Neuronal stem cell (in vitro differentiated cells): ENCODE measurements around the gene ADIRF.
"Not testable (repeated sequence)": the region's sequence is repeated elsewhere in the genome, so short reads cannot be mapped to it uniquely, and the experiment has no call there.

Experiments used
- DNase-seq: peaks from one replicate; pipeline ENCODE4 v3.0.0-alpha.2; 2013; ENCODE audit warnings: low spot score
- H2AFZ ChIP-seq: one replicate; pipeline ENCODE4 v1.6.1; 2013; ENCODE audit warnings: mild to moderate bottlenecking, low read length, inconsistent platforms
- H2AK5ac ChIP-seq: 2 replicates; pipeline ENCODE4 v1.6.1; 2013; ENCODE audit warnings: low read depth, mild to moderate bottlenecking, inconsistent platforms, low read length, moderate library complexity, mixed read lengths
- H2BK120ac ChIP-seq: 2 replicates; pipeline ENCODE4 v1.6.1; 2013; ENCODE audit warnings: low read depth, mild to moderate bottlenecking, inconsistent platforms, low read length, moderate library complexity, mixed read lengths
- H2BK12ac ChIP-seq: one replicate; pipeline ENCODE4 v1.6.1; 2013; ENCODE audit warnings: low read length, inconsistent platforms
- H2BK15ac ChIP-seq: 2 replicates; pipeline ENCODE4 v1.6.1; 2013; ENCODE audit warnings: mild to moderate bottlenecking, low read length, inconsistent platforms, mixed read lengths
- H2BK5ac ChIP-seq: one replicate; pipeline ENCODE4 v1.6.1; 2013; ENCODE audit warnings: inconsistent platforms, mild to moderate bottlenecking, low read length, moderate library complexity
- H3K14ac ChIP-seq: one replicate; pipeline ENCODE4 v1.6.1; 2013; ENCODE audit warnings: low read length, inconsistent platforms
- H3K18ac ChIP-seq: 2 replicates; pipeline ENCODE4 v1.6.1; 2013; ENCODE audit warnings: low read length, inconsistent platforms
- H3K23ac ChIP-seq: 2 replicates; pipeline ENCODE4 v1.6.1; 2013; ENCODE audit warnings: low read depth, mild to moderate bottlenecking, mixed read lengths, low read length, inconsistent platforms; ENCODE audit not compliant: poor library complexity
- H3K27ac ChIP-seq: replicated peaks from 3 replicates; pipeline ENCODE4 v1.5.1; 2013; ENCODE audit warnings: low read length, inconsistent platforms
- H3K27me3 ChIP-seq, 3 experiments: 2 replicates each; pipeline ENCODE4 v1.6.1; 2013; ENCODE audit warnings: low read length in 3 of 3, mild to moderate bottlenecking in 2 of 3, inconsistent platforms in 1 of 3, low read depth in 1 of 3, mixed read lengths in 1 of 3, moderate library complexity in 1 of 3; ENCODE audit not compliant: control insufficient read depth in 3 of 3, insufficient read depth in 3 of 3
- H3K36me3 ChIP-seq, 2 donors: replicated peaks in 1 of 2; 2 replicates each; pipeline ENCODE4 v1.6.1; 2013; ENCODE audit warnings: low read length in 2 of 2; ENCODE audit not compliant: control insufficient read depth in 2 of 2, insufficient read depth in 2 of 2
- H3K4ac ChIP-seq: 2 replicates; pipeline ENCODE4 v1.6.1; 2013; ENCODE audit warnings: inconsistent platforms, mild to moderate bottlenecking, low read length, moderate library complexity
- H3K4me1 ChIP-seq, 2 donors: 1 replicate in 1 of 2; 2 replicates in 1 of 2; pipeline ENCODE4 v1.6.1; 2013; ENCODE audit warnings: low read length in 2 of 2, low read depth in 1 of 2; ENCODE audit not compliant: control insufficient read depth in 2 of 2, insufficient read depth in 1 of 2
- H3K4me2 ChIP-seq: one replicate; pipeline ENCODE4 v1.6.1; 2013; ENCODE audit warnings: mild to moderate bottlenecking, low read length, inconsistent platforms; ENCODE audit not compliant: insufficient read depth, poor library complexity, severe bottlenecking
- H3K4me3 ChIP-seq, 2 donors: 2 replicates each; pipeline ENCODE4 v1.5.1; 2013; ENCODE audit warnings: low read length in 2 of 2, mild to moderate bottlenecking in 2 of 2, inconsistent platforms in 1 of 2, moderate library complexity in 1 of 2
- H3K79me1 ChIP-seq: one replicate; pipeline ENCODE4 v1.6.1; 2013; ENCODE audit warnings: low read depth, mild to moderate bottlenecking, inconsistent platforms, low read length, moderate library complexity
- H3K9ac ChIP-seq: one replicate; pipeline ENCODE4 v1.6.1; 2013; ENCODE audit warnings: mild to moderate bottlenecking, low read depth, low read length, inconsistent platforms; ENCODE audit not compliant: poor library complexity
- H3K9me3 ChIP-seq, 2 donors: replicated peaks in 1 of 2; 2 replicates each; pipeline versions ENCODE3 to v1.6.1; 2013; ENCODE audit warnings: low read length in 2 of 2, mild to moderate bottlenecking in 2 of 2, inconsistent platforms in 1 of 2, low read depth in 1 of 2, mixed read lengths in 1 of 2, moderate library complexity in 1 of 2; ENCODE audit not compliant: control insufficient read depth in 2 of 2, insufficient read depth in 1 of 2
- H4K8ac ChIP-seq: one replicate; pipeline ENCODE4 v1.6.1; 2013; ENCODE audit warnings: low read depth, mild to moderate bottlenecking, inconsistent platforms, low read length, moderate library complexity
- H4K91ac ChIP-seq: one replicate; pipeline ENCODE4 v1.6.1; 2013; ENCODE audit warnings: low read length, low read depth, mild to moderate bottlenecking, inconsistent platforms; ENCODE audit not compliant: poor library complexity
- WGBS, 2 donors: extraction: QIAGEN DNeasy Blood & Tissue Kit; methylation state at CpG; one replicate each; pipeline ENCODE4 v1.1.7; 2013; ENCODE audit warnings: missing lambda C conversion rate in 2 of 2, mixed read lengths in 1 of 2; ENCODE audit not compliant: insufficient read length in 2 of 2, insufficient replicate concordance in 1 of 2; ENCODE audit errors: extremely low coverage in 2 of 2; 5-methylcytosine and 5-hydroxymethylcytosine counted together

The ADIRF gene

GRCh38 chr10:86976362-86977056 lies 8.2 kb downstream of the ADIRF start:
- H4K91ac ChIP-seq = no peak overlapping the region
- no peak overlapping the region for H3K14ac ChIP-seq
- no peak overlapping the region for H2BK12ac ChIP-seq
- H3K4me1 ChIP-seq = peaks cover 0 to 4% of the 10 kb centered on the region in 2 donors
- no peak for DNase-seq
- H3K79me1 ChIP-seq = no peaks in the 10 kb centered on the region
- H3K4me2 ChIP-seq = no peak overlapping the region
- H4K8ac ChIP-seq = no peak overlapping the region
- WGBS, 2 donors = no CpG with 5 or more reads among the region's 5 CpGs
- no peak overlapping the region for H3K27ac ChIP-seq
- no peak overlapping the region for H3K4ac ChIP-seq
- H2BK15ac ChIP-seq = no peak overlapping the region
- no peak overlapping the region for H3K4me3 ChIP-seq
- no peak overlapping the region for H3K9ac ChIP-seq
- no peaks in the 10 kb centered on the region for H3K36me3 ChIP-seq
- no peak overlapping the region for H2BK5ac ChIP-seq
- H3K27me3 ChIP-seq = peaks cover 0 to 6% (median 0%) of the 10 kb centered on the region in 3 experiments
- H2BK120ac ChIP-seq = no peak overlapping the region
- H3K18ac ChIP-seq = no peak overlapping the region
- no peak overlapping the region for H2AK5ac ChIP-seq
- H3K23ac ChIP-seq = no peak overlapping the region
- peaks cover 0 to 6% of the 10 kb centered on the region in 2 donors for H3K9me3 ChIP-seq
- no peak overlapping the region for H2AFZ ChIP-seq

DNA sequence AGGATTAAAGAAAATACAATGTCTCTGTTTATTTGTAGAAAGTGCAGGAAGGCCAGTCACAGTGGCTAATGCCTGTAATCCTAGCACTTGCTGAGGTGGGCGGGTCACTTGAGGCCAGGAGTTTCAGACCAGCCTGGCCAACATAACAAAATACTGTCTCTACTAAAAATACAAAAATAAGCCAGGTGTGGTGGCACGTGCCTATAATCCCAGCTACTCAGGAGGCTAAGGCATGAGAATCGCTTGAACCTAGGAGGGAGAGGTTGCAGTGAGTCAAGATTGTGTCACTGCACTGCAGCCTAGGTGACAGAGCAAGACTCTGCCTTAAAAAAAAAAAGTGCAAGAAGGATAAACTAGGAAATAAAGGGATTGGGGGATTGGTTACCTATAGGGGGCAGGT lies 10.2 kb downstream of the ADIRF start:
- not testable (repeated sequence) for H4K8ac ChIP-seq, H3K27me3 ChIP-seq, H3K79me1 ChIP-seq, H3K4me3 ChIP-seq, H3K9me3 ChIP-seq, H3K18ac ChIP-seq, H2BK12ac ChIP-seq, H3K9ac ChIP-seq, H2AFZ ChIP-seq, H3K23ac ChIP-seq, H2AK5ac ChIP-seq, H3K27ac ChIP-seq, DNase-seq, H3K4me2 ChIP-seq, H2BK5ac ChIP-seq, H3K4ac ChIP-seq, H2BK120ac ChIP-seq, H3K14ac ChIP-seq, H3K36me3 ChIP-seq, H3K4me1 ChIP-seq, H4K91ac ChIP-seq, H2BK15ac ChIP-seq
- no CpG with 5 or more reads among the region's 3 CpGs for WGBS, 2 donors

DNA sequence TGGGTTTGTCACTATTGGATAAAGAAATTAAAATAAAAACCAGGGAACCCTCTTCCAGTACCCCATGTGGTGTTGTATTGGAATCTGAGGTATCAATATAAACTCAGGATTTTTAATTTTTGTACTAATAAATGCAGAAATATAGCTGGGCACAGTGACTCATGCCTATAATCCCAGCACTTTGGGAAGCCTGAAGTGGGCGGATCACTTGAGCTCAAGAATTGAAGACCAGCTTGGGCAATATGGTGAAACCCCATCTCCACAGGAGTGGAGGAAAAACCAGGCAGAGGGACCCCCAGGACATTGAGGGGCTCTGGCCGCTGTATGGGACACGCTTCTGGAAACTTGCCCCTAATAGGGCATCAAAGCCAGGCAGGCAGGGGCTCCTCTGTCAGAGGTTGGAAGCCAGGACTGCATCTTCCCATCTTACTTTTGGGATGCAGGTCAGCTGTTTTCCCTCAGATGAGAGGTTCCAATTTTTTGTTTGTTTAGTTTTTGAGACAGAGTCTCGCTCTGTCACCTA lies 11.1 kb downstream of the ADIRF start:
- H3K4me3 ChIP-seq = no peak overlapping the region
- no peaks in the 10 kb centered on the region for H3K36me3 ChIP-seq
- no peak overlapping the region for H2BK15ac ChIP-seq
- no peak overlapping the region for H2AFZ ChIP-seq
- H3K18ac ChIP-seq = no peak overlapping the region
- no peak overlapping the region for H4K8ac ChIP-seq
- H3K14ac ChIP-seq = no peak overlapping the region
- no peak overlapping the region for H3K4ac ChIP-seq
- H2BK5ac ChIP-seq = no peak overlapping the region
- no peak for DNase-seq
- no peak overlapping the region for H2BK120ac ChIP-seq
- peaks cover 0 to under 1% (median 0%) of the 10 kb centered on the region in 3 experiments for H3K27me3 ChIP-seq
- H3K27ac ChIP-seq = no peak overlapping the region
- H4K91ac ChIP-seq = no peak overlapping the region
- no peak overlapping the region for H3K23ac ChIP-seq
- H3K9ac ChIP-seq = no peak overlapping the region
- H3K4me2 ChIP-seq = no peak overlapping the region
- no peak overlapping the region for H2BK12ac ChIP-seq
- H3K9me3 ChIP-seq = no peaks in the 10 kb centered on the region
- peak overlapping the region; percentile 68 for H2AK5ac ChIP-seq
- no CpG with 5 or more reads among the region's 4 CpGs for WGBS, 2 donors
- no peaks in the 10 kb centered on the region for H3K79me1 ChIP-seq
- no peaks in the 10 kb centered on the region for H3K4me1 ChIP-seq

DNA sequence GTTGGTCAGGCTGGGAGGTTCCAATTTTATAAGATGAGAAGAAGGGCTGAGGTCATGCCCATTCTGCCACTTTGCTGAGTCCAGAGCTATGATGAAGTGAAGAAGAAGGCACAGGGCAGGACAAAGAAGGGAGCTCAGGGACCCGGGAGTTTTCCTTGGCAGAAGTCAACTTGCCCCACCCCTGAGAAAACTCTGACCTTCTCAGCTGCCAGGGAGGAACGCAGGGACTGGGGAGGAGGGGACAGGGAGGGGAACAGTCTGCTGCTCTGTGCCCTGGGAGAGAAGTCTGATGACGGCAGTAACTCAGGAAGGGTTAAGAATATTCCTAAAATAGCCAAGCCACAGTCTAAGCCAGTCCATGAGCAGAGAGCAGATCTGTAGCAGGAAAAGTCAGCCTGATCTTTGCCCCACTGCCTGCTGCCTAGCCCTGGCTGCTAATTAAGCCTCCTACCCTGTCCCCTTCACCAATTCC lies 11.7 kb downstream of the ADIRF start:
- no CpG with 5 or more reads among the region's 3 CpGs for WGBS, 2 donors
- Histone ChIP-seq H3K27me3 (no peaks in the 10 kb centered on the region), H3K4me2 (no peak overlapping the region), H3K27ac (no peak overlapping the region), H3K9me3 (no peaks in the 10 kb centered on the region), H2AK5ac (no peak overlapping the region), H4K8ac (no peak overlapping the region), H2BK12ac (no peak overlapping the region), H2AFZ (no peak overlapping the region), H2BK15ac (no peak overlapping the region), H3K9ac (no peak overlapping the region), H3K79me1 (no peaks in the 10 kb centered on the region), H2BK5ac (no peak overlapping the region), H3K4me1 (no peaks in the 10 kb centered on the region), H4K91ac (no peak overlapping the region), H3K23ac (no peak overlapping the region), H3K4me3 (no peak overlapping the region), H3K18ac (no peak overlapping the region), H3K14ac (no peak overlapping the region), H3K4ac (no peak overlapping the region), H2BK120ac (no peak overlapping the region), H3K36me3 (no peaks in the 10 kb centered on the region)
- DNase-seq = no peak
